Measurements from ENCODE around the gene TRIO.
"Not testable (repeated sequence)": the region's sequence is repeated elsewhere in the genome, so short reads cannot be mapped to it uniquely, and the experiment has no call there.

Gene TRIO

GRCh38 chr5:14142827-14143545 lies at the start of gene TRIO:
Gene TRIO (plus strand): TSS chr5:14143342. CDS start chr5:14143726, 384 bp downstream.
- peak; percentile 65 to 97 (median 92) for DNase-seq
- intact Hi-C loops (cut with DNase I): loop anchor here (2.0 to 10.0 kb wide), 2 partner anchors 132 to 522 kb away; partner anchors contain the start of gene OTULIN

GRCh38 chr5:14097380-14097779 lies 45.8 kb upstream of the TRIO start:
- DNase-seq; intact Hi-C loops (cut with DNase I): not testable (repeated sequence)

- no peak for DNase-seq
- intact Hi-C loops (cut with DNase I): no loop called here
Measured at GRCh38 chr5:14097998-14098471, 45.1 kb upstream of the TRIO start.

GRCh38 chr5:14100281-14100680 lies 42.9 kb upstream of the TRIO start:
- DNase-seq: no peak
- intact Hi-C loops (cut with DNase I): no loop called here

- intact Hi-C loops (cut with DNase I): no loop called here
- no peak for DNase-seq
Measured at GRCh38 chr5:14101922-14102321, 41.2 kb upstream of the TRIO start.

GRCh38 chr5:14102666-14103065 lies 40.5 kb upstream of the TRIO start:
- intact Hi-C loops (cut with DNase I): no loop called here
- no peak for DNase-seq

- no peak for DNase-seq
- intact Hi-C loops (cut with DNase I): no loop called here
Measured at GRCh38 chr5:14105718-14106410, 37.3 kb upstream of the TRIO start.

GRCh38 chr5:14107536-14107935 lies 35.6 kb upstream of the TRIO start:
- intact Hi-C loops (cut with DNase I): no loop called here
- DNase-seq: no peak

- intact Hi-C loops (cut with DNase I): no loop called here
- peak in 39 of 42 donors; percentile 11 to 87 (median 55) for DNase-seq
Measured at GRCh38 chr5:14108170-14108996, 34.8 kb upstream of the TRIO start.

GRCh38 chr5:14109041-14109747 lies 33.9 kb upstream of the TRIO start:
- DNase-seq: no peak
- intact Hi-C loops (cut with DNase I): no loop called here

- no peak for DNase-seq
- intact Hi-C loops (cut with DNase I): loop anchor here (5.0 kb wide), 1 partner anchor 163 kb away; no protein-coding TSS in a partner anchor
Measured at GRCh38 chr5:14109771-14110170, 33.4 kb upstream of the TRIO start.

- no peak for DNase-seq
- intact Hi-C loops (cut with DNase I): loop anchor here (5.0 kb wide), 1 partner anchor 162 kb away; no protein-coding TSS in a partner anchor
Measured at GRCh38 chr5:14110196-14110595, 32.9 kb upstream of the TRIO start.

GRCh38 chr5:14110680-14111079 lies 32.5 kb upstream of the TRIO start:
- intact Hi-C loops (cut with DNase I): loop anchor here (5.0 kb wide), 1 partner anchor 162 kb away; no protein-coding TSS in a partner anchor
- no peak for DNase-seq

GRCh38 chr5:14112998-14113652 lies 30.0 kb upstream of the TRIO start:
- intact Hi-C loops (cut with DNase I): loop anchor here (5.0 kb wide), 1 partner anchor 159 kb away; no protein-coding TSS in a partner anchor
- DNase-seq: no peak

GRCh38 chr5:14114615-14115251 lies 28.4 kb upstream of the TRIO start:
- intact Hi-C loops (cut with DNase I): loop anchor here (5.0 kb wide), 1 partner anchor 158 kb away; no protein-coding TSS in a partner anchor
- DNase-seq: no peak

GRCh38 chr5:14115323-14115895 lies 27.7 kb upstream of the TRIO start:
- intact Hi-C loops (cut with DNase I): no loop called here
- DNase-seq: no peak
